BLaER1 treated with 17β-estradiol and CSF1 and Interleukin-3, amounts not matched to agents 10 nM and 100 nM (cell line): ENCODE measurements around the gene WDR81.

Source experiments
- H3K27ac ChIP-seq, 11 experiments: shearing (Covaris generic); formaldehyde crosslinking; 2 replicates each; pipeline ENCODE4 v1.8.1; 2022
- H3K27me3 ChIP-seq, 11 experiments: shearing (Covaris generic); formaldehyde crosslinking; 2 replicates each; pipeline ENCODE4 v1.8.1; 2022
- H3K36me3 ChIP-seq, 11 experiments: shearing (Covaris generic); formaldehyde crosslinking; 2 replicates each; pipeline ENCODE4 v1.8.1; 2022
- H3K4me1 ChIP-seq, 10 experiments: shearing (Covaris generic); formaldehyde crosslinking; 2 replicates each; pipeline ENCODE4 v1.8.1; 2022
- H3K4me2 ChIP-seq, 11 experiments: shearing (Covaris generic); formaldehyde crosslinking; 2 replicates each; pipeline ENCODE4 v1.8.1; 2022
- H3K4me3 ChIP-seq, 10 experiments: shearing (Covaris generic); formaldehyde crosslinking; 2 replicates each; pipeline ENCODE4 v1.8.1; 2022
- H3K9ac ChIP-seq, 11 experiments: shearing (Covaris generic); formaldehyde crosslinking; 2 replicates each; pipeline ENCODE4 v1.8.1; 2022
- H3K9me3 ChIP-seq, 11 experiments: shearing (Covaris generic); formaldehyde crosslinking; replicated peaks in 1 of 11; 2 replicates each; pipeline ENCODE4 v1.8.1; 2022
- H4K20me1 ChIP-seq, 11 experiments: shearing (Covaris generic); formaldehyde crosslinking; 2 replicates each; pipeline ENCODE4 v1.8.1; 2022
- Cebpa-rat ChIP-seq, 11 experiments: shearing (Covaris generic); IDR thresholded peaks; 2 replicates each; pipeline ENCODE4 v1.8.1; 2022

The WDR81 gene

DNA sequence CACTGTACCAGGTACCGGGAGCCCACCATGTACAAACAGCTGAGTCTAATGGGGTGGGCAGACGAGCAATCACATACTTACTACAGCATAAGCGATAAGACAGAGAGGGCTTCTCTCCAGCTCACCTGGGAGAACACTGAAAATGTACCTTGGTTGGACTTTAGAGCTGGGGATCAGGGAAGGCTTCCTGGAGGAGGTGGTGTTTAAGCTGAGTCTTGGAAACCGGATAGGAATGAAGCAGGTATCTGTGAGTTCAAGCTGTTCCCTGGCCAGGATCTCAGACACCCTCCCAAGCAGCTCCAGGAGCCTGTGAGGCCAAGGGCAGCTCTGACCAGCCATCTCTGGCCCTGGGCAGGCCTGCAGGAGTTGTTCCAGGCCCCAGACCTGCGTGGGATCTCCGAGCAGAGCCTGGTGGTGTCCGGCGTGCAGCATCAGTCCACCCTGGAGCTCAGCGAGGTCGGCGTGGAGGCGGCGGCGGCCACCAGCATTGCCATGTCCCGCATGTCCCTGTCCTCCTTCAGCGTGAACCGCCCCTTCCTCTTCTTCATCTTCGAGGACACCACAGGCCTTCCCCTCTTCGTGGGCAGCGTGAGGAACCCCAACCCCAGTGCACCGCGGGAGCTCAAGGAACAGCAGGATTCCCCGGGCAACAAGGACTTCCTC is 29.4 kb downstream of the WDR81 start:
- H3K27ac ChIP-seq = peak overlapping the region in 1 of 11 experiments; percentile 31; a peak in 1 of 22 replicates
- H3K4me1 ChIP-seq = peaks cover 27 to 78% (median 46%) of the 10 kb centered on the region in 10 experiments
- H3K9ac ChIP-seq = peak overlapping the region in 1 of 11 experiments; percentile 3; a peak in 1 of 22 replicates
- H3K9me3 ChIP-seq = no peaks in the 10 kb centered on the region
- H3K36me3 ChIP-seq = no peaks in the 10 kb centered on the region
- no peak overlapping the region for H3K4me3 ChIP-seq
- peak overlapping the region in 5 of 11 experiments; percentile 46 to 92 (median 78); a peak in 10 of 22 replicates for H3K4me2 ChIP-seq
- H4K20me1 ChIP-seq = no peaks in the 10 kb centered on the region
- no peak for TF ChIP-seq Cebpa-rat (IDR thresholded peaks at IDR 0.05)
- H3K27me3 ChIP-seq = no peaks in the 10 kb centered on the region

DNA sequence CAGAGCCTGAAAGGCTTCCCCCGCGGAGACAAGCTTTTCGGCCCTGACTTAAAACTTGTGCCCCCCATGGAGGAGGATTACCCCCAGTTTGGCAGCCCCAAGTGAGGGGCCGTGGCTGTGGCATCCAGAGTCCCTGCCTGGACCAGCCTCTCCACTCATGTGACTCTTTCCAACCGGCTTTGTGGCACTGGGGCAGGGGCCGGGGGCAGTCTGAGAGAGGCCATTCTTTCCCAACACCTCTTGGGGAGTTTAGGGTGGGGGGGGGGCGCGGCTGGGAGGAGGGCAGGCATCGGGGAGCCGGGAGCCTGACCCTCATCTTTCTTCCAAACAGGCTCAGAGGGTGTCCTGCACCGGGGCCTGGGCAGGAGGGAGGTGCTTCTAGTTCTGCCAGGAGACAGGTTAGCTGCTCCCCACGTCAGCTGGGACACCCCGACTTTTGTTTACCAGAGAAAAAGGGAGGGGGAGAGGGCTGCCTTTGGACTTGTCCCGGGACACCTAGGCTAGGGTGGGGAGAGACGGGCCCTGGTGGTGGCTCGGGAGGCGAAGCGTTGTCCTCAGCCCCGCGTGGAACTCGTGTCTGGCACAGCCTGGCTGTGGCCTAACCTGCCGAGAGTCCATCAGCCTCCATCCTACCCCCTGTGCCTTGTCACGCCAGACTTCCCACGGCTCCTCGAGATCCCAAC is 30.1 kb downstream of the WDR81 start:
- H4K20me1 ChIP-seq = no peaks in the 10 kb centered on the region
- no peaks in the 10 kb centered on the region for H3K9me3 ChIP-seq
- H3K36me3 ChIP-seq = no peaks in the 10 kb centered on the region
- peak overlapping the region in 5 of 11 experiments; percentile 6 to 61 (median 35); a peak in 4 of 22 replicates for H3K9ac ChIP-seq
- H3K4me1 ChIP-seq = peaks cover 27 to 84% (median 48%) of the 10 kb centered on the region in 10 experiments
- peak overlapping the region in 4 of 11 experiments; percentile 3 to 45 (median 37); a peak in 3 of 22 replicates for H3K27ac ChIP-seq
- no peak for TF ChIP-seq Cebpa-rat (IDR thresholded peaks at IDR 0.05)
- H3K4me3 ChIP-seq = no peak overlapping the region
- H3K4me2 ChIP-seq = peak overlapping the region; percentile 54 to 92 (median 70); a peak in 19 of 22 replicates
- H3K27me3 ChIP-seq = no peaks in the 10 kb centered on the region

DNA sequence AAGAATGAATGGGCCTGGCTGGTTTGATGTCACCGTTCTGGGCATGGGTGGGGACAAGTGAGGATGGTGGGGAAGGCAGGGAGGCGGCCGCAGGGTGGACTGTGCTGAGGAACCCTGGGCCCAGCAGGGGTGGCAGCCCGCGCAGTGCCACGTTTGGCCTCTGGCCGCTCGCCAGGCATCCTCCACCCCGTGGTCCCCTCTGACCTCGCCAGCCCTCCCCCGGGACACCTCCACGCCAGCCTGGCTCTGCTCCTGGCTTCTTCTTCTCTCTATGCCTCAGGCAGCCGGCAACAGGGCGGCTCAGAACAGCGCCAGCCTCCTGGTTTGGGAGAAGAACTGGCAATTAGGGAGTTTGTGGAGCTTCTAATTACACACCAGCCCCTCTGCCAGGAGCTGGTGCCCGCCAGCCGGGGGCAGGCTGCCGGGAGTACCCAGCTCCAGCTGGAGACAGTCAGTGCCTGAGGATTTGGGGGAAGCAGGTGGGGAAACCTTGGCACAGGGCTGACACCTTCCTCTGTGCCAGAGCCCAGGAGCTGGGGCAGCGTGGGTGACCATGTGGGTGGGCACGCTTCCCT is 30.8 kb downstream of the WDR81 start:
- Histone ChIP-seq H4K20me1 (no peaks in the 10 kb centered on the region), H3K36me3 (no peaks in the 10 kb centered on the region), H3K9me3 (no peaks in the 10 kb centered on the region), H3K4me1 (peaks cover 27 to 89% (median 48%) of the 10 kb centered on the region in 10 experiments), H3K4me3 (no peak overlapping the region), H3K27me3 (no peaks in the 10 kb centered on the region), H3K27ac (peak overlapping the region in 5 of 11 experiments; percentile 3 to 45 (median 29); a peak in 6 of 22 replicates), H3K4me2 (peak overlapping the region; percentile 54 to 92 (median 70)), H3K9ac (peak overlapping the region in 9 of 11 experiments; percentile 6 to 61 (median 40); a peak in 11 of 22 replicates)
- TF ChIP-seq Cebpa-rat (IDR thresholded peaks at IDR 0.05) = no peak

DNA sequence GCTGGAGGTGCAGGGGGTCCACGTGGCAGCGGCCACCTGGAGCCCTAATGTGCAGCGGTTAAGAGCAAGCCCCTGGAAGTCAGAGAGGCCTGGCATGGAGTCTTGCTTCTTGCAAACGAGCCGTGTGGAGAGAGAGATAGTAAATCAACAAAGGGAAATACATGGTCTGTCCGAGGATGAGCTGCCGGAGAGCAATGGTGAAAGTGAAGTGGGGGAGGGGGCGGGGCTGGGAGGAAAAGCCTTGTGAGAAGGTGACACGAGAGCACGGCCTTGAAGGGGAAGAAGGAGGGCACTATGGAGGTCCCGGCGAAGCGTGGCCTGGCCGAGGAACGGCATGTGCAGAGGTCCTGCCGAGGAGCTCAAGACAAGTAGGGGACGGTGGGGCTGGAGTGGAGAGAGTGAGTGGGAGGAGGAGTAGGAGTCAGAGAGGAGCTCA is 31.3 kb downstream of the WDR81 start:
- no peaks in the 10 kb centered on the region for H4K20me1 ChIP-seq
- TF ChIP-seq Cebpa-rat (IDR thresholded peaks at IDR 0.05) = no peak
- no peaks in the 10 kb centered on the region for H3K9me3 ChIP-seq
- peak overlapping the region in 3 of 11 experiments; percentile 3 to 43 (median 9); a peak in 3 of 22 replicates for H3K27ac ChIP-seq
- no peaks in the 10 kb centered on the region for H3K27me3 ChIP-seq
- no peaks in the 10 kb centered on the region for H3K36me3 ChIP-seq
- H3K4me1 ChIP-seq = peaks cover 29 to 84% (median 46%) of the 10 kb centered on the region in 10 experiments
- H3K9ac ChIP-seq = peak overlapping the region in 6 of 11 experiments; percentile 6 to 61 (median 42); a peak in 6 of 22 replicates
- H3K4me3 ChIP-seq = no peak overlapping the region
- peak overlapping the region; percentile 54 to 92 (median 70) for H3K4me2 ChIP-seq

DNA sequence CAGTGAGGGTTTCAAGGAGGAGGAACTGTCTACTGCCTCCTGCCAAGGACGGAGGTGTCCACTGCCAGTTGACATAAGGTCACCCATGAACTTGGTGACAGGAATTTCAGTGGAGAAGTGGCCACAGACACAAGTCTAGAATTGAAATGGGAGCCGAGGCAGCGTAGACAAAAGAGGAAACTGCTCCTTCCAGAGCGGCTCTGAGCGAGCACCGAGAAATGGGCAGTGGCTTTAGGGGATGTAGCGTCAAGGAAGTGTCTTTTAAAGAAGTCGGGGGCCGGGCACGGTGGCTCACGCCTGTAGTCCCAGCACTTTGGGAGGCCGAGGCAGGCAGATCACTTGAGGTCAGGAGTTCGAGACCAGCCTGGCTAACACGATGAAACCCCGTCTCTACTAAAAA is 34.3 kb downstream of the WDR81 start:
- no peaks in the 10 kb centered on the region for H4K20me1 ChIP-seq
- H3K4me2 ChIP-seq = peak overlapping the region in 5 of 11 experiments; percentile 28 to 83 (median 66); a peak in 9 of 22 replicates
- H3K4me1 ChIP-seq = peaks cover 36 to 80% (median 54%) of the 10 kb centered on the region in 10 experiments
- H3K36me3 ChIP-seq = no peaks in the 10 kb centered on the region
- H3K27ac ChIP-seq = peak overlapping the region in 3 of 11 experiments; percentile 18 to 49 (median 39); a peak in 4 of 22 replicates
- no peaks in the 10 kb centered on the region for H3K27me3 ChIP-seq
- H3K9me3 ChIP-seq = no peaks in the 10 kb centered on the region
- H3K9ac ChIP-seq = no peak overlapping the region; a peak in 1 of 22 replicates
- no peak overlapping the region for H3K4me3 ChIP-seq
- TF ChIP-seq Cebpa-rat (IDR thresholded peaks at IDR 0.05) = no peak

DNA sequence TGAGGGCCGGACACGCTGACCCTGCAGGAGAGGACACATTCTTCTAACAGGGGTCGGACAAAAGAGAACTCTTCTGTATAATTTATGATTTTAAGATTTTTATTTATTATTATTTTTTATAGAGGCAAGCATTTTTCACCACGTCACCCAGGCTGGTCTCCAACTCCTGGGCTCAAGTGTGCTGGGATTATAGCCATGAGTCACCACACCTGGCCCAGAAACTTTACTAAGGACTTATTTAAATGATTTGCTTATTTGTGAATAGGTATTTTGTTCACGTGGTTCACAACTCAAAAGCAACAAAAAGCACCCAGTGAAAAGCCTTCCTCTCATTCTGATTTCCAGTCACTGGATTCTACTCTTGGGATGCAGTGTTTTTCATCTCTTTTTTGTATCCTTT is 35.0 kb downstream of the WDR81 start:
- peak overlapping the region in 5 of 11 experiments; percentile 28 to 83 (median 66); a peak in 8 of 22 replicates for H3K4me2 ChIP-seq
- no peaks in the 10 kb centered on the region for H3K36me3 ChIP-seq
- H3K27ac ChIP-seq = peak overlapping the region in 3 of 11 experiments; percentile 18 to 49 (median 39); a peak in 4 of 22 replicates
- peaks cover 43 to 80% (median 58%) of the 10 kb centered on the region in 10 experiments for H3K4me1 ChIP-seq
- no peak overlapping the region for H3K4me3 ChIP-seq
- TF ChIP-seq Cebpa-rat (IDR thresholded peaks at IDR 0.05) = no peak
- no peaks in the 10 kb centered on the region for H3K9me3 ChIP-seq
- no peaks in the 10 kb centered on the region for H4K20me1 ChIP-seq
- no peaks in the 10 kb centered on the region for H3K27me3 ChIP-seq
- no peak overlapping the region for H3K9ac ChIP-seq

DNA sequence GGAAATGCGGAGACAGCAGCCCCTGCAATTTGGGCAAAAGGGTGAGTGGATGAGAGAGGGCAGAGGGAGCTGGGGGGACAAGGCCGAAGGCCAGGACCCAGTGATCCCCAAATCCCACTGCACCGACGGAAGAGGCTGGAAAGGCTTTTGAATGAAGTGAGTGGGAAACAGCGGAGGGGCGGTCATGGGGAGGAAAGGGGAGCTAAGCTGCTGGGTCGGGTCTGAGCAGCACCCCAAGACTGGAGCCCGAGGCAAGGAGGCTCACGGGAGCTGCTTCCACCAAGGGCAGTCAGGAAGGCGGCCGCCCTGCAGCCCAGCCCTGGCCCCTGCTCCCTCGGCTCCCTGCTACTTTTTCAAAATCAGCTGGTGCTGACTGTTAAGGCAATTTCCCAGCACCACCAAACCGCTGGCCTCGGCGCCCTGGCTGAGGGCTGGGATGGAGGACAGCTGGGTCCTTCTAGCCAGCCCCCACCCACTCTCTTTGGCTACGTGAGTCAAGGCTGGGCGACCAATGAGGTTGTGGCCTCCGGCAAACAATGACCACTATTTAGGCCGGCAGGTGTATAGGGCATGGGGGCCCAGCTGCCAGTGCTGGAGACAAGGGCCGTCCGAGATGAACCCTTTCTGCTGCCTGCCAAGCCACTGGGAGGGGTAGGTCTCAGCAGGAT is 37.9 kb downstream of the WDR81 start:
- Histone ChIP-seq H3K36me3 (no peaks in the 10 kb centered on the region), H3K4me1 (peaks cover 50 to 82% (median 65%) of the 10 kb centered on the region in 10 experiments), H3K9me3 (no peaks in the 10 kb centered on the region), H3K4me3 (no peak overlapping the region), H3K27me3 (no peaks in the 10 kb centered on the region), H3K27ac (peak overlapping the region; percentile 64 to 85 (median 77); a peak in 19 of 22 replicates), H3K4me2 (peak overlapping the region; percentile 65 to 94 (median 81)), H4K20me1 (no peaks in the 10 kb centered on the region), H3K9ac (peak overlapping the region; percentile 24 to 69 (median 61); a peak in 13 of 22 replicates)
- no peak for TF ChIP-seq Cebpa-rat (IDR thresholded peaks at IDR 0.05)
